Suppressor macrophage treated with lipopolysaccharide for 4 hours (primary cell): ENCODE data around the gene PVR.
A peak's percentile ranks its signal among the peaks of the same experiment; 100 is the strongest.
"Not testable (repeated sequence)": the region's sequence is repeated elsewhere in the genome, so short reads cannot be mapped to it uniquely, and the experiment has no call there.

ENCODE experiments used
- DNase-seq: peaks from one replicate; pipeline ENCODE4 v3.0.0-alpha.2; 2020

The PVR gene

GRCh38 chr19:44646049-44646416 lies 2.3 kb downstream of the PVR start:
- no peak for DNase-seq

DNA sequence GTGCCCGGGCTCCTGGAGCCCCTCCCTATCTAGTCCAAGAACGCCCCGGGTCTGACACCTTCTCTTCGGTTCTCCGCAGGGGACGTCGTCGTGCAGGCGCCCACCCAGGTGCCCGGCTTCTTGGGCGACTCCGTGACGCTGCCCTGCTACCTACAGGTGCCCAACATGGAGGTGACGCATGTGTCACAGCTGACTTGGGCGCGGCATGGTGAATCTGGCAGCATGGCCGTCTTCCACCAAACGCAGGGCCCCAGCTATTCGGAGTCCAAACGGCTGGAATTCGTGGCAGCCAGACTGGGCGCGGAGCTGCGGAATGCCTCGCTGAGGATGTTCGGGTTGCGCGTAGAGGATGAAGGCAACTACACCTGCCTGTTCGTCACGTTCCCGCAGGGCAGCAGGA lies 3.4 kb downstream of the PVR start:
- DNase-seq, result no peak

- DNase-seq, result peak; percentile 86
These were observed 5.0 kb downstream of the PVR start for GRCh38 chr19:44648631-44649251.

GRCh38 chr19:44649578-44650145 lies 6.0 kb downstream of the PVR start:
- no peak for DNase-seq

DNA sequence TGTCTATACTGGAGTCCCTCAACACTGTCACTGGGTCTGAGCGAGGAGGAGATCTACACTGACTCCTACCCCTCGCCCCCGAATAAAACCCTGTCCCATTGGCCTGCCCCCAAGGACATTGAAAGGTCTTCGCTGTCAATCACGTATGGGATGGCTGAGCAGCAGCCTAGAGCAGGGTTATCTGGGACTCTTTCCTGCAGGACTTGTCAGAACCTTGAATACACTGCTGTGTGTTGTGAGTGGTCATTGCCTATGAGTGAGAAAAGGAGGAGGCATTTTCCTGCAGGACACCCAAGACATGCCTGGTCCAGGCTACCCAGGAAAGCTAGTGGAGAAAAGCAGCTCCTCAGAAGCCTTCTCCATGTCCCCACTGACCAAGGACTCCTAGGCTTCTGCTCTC lies 9.6 kb downstream of the PVR start:
- DNase-seq, result no peak

DNA sequence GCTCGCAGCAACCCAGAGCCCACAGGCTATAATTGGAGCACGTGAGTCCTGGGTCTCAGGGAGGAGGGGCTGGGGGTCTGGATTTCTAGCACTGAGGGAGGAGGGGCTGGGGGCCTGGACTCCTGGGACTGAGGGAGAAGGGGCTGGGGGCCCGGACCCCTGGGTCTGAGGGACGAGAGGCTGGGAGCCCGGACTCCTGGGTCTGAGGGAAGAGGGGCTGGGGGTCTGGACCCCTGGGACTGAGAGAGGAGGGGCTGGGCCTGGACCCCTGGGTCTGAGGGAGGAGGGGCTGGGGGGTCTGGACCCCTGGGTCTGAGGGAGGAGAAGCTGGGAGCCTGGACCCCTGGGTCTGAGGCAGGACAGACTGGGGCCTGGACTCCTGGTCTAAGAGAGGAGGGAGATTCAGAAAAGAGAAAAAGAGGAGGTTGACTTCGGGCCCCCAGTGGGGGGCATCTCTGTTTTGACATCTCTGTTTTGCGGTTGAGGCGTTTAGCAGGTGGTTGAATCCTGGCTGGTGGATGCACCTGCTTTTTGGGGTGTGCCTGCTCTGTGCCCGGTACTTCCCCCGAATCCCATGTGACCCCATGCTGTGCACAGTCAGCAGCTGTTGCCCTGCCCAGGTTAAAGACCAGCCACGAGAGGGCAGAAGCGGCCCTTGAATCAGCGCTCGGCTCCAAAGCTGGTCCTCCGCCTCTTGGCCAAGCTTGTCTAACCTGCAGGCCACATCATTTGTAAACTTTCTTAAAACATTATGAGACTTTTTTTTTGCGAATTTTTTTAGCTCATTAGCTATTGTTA lies 10.5 kb downstream of the PVR start:
- peak; percentile 83 for DNase-seq

DNA sequence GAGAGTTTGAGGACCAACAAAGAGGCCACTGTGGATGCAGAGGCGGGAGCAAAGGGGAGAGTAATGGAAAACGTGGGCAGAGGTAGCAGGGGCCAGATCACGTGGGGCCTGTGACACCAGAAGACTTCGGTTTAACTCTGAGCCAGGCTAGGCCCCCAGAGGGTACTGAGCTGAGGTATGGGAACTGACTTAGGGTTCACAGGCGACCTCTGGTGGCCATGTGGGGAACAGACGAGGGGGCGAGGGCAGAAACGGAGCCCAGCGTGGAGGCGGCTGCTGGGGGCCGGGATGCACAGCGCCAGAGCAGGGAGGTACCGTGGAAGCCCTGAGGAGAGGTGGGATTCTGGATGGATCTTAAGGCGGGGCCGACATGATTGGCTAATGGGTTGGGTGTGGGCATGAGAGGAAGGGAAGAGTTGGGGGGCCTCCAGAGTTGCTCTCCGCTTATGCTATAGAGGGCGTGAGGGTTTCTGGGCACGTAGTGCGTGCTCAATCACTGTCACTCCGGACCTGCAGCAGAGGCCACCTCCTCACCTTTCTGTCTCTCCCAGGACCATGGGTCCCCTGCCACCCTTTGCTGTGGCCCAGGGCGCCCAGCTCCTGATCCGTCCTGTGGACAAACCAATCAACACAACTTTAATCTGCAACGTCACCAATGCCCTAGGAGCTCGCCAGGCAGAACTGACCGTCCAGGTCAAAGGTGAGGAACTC lies 13.7 kb downstream of the PVR start:
- DNase-seq, result peak; percentile 79

DNA sequence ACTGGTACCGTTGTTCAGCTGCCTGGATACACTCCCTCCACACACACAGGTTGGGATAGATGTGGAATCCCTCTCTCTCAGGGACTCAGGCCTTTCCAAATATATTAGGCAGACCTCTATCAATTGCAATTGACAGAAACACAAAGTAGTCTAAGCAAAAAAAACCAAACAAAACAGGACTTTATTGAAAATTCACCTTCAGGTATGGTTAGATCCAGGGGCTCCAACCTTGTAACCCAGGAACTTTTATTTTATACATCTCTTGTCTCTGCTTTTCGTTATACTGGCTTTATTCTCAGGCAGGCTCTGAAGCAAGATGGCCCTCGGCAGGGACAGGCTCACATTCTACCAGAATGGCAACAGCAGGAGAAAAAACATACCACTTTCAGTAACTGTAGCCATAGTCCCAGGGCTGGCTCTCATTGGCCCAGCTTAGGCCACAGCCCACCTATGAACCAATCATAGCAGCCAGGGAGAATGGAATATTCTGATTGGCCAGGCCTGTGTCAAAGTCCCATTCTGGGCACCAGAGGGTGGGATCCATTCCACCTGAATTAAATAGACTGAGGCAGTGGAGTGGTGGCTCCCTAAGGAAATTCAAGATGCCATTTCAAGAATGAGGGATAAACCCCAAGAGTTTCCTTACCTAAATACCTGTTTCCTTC lies 14.5 kb downstream of the PVR start:
- no peak for DNase-seq

GRCh38 chr19:44660081-44660480 lies 16.4 kb downstream of the PVR start:
- no peak for DNase-seq

- no peak for DNase-seq
These were observed 17.5 kb downstream of the PVR start for GRCh38 chr19:44661205-44661604.

DNA sequence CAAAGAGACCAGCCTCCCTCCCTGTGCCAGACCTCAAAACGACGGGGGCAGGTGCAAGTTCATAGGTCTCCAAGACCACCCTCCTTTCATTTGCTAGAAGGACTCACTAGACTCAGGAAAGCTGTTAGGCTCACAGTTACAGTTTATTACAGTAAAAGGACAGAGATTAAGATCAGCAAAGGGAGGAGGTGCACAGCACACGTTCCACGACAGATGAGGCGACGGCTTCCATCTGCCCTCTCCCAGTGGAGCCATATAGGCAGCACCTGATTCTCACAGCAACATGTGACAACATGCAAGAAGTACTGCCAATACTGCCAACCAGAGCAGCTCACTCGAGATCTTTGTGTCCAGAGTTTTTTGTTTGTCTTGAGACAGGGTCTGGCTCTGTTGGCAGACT lies 18.2 kb downstream of the PVR start:
- DNase-seq, result no peak

GRCh38 chr19:44662691-44663385 lies 19.1 kb downstream of the PVR start:
- no peak for DNase-seq

- DNase-seq, result no peak
These were observed 20.3 kb downstream of the PVR start for GRCh38 chr19:44663996-44664395.

GRCh38 chr19:44664976-44665375 lies 21.3 kb downstream of the PVR start:
- no peak for DNase-seq

DNA sequence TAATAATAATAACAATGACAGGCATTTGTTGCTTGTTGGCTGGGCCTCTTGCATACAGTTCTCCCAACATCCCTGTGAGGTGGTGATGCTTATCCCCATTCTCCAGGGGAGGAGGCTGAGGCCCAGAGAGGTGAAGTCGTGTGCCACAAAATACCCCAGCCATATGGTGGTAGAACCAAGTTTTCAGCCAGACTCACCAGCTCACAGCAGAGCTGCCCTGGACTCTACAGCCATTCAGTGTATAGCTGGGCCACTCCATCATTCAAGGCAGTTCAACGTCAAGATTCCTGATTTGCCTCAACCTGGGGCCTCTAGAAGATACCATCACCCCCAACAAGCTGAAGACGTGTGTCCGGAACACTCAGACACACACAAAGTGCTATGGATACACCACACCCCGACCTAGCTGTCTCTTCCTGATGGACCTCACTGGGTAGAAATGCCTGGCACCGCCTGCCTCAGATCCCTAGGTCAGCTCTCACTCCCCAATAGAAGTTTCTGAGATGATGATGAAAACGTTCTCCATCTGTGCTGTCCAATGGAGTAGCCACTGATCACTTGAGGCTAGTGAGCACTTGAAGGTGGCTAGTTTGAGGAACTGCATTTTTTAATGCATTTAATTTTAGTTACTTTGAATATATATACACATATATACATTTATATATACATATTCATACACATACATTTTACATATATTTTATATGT lies 23.3 kb downstream of the PVR start:
- DNase-seq, result no peak

DNA sequence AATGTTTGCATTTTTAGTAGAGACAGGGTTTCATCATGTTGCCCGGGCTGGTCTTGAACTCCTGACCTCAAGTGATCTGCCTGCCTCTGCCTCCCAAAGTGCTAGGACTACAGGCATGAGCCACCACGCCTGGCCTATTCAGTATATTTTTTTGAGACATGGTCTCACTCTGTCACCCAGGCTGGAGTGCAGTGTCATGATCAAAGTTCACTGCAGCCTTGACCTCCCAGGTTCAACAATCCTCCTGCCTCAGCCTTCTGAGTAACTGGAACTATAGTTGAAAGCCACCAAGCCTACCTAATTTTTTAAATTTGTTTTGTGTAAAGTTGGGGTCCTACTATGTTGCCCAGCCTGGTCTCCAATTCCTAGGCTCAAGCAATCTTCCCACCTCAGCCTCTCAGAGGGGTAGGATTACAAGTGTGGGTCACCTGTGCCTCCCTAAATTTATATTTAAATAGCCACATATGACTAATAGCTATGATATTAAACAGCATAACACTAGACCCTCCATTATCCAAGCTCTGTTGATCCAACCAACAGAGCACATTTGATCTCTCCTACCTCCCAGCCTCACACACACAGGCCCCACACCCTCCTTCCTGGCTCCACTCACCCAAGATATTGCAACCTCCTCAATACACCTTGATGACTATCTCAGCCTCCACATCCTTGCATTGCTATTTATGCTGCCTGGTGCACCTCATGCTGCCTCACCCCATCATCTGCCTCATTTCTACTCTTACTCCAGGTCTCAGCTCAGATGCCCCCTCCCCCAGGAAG lies 25.5 kb downstream of the PVR start:
- DNase-seq, result no peak

GRCh38 chr19:44670027-44670426 lies 26.3 kb downstream of the PVR start:
- DNase-seq, result not testable (repeated sequence)

DNA sequence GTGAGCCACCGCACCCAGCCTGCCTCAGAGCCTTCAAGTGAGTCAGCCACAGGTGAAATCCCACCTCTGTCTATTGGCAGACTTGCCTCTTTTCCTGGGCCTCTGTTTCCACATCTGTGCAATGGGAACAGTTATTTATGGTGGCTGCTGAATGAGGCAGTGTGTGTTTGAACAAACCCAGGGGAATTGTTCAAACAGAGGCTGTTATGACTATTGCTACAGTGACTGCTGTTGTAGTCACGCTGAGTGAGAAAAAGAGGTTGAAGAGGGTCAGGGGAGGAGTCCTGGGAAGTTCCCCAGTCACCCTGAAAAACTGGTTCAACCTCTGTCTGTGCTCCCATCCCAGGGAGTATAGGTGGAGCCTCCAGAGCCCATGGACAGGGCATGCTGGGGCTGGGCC lies 27.7 kb downstream of the PVR start, which contains the start of gene CEACAM19:
Gene CEACAM19 (plus strand): TSS at position 83 of the 400 bp plus-strand sequence. CDS start 450 bp downstream, outside the sequence.
- no peak for DNase-seq

DNA sequence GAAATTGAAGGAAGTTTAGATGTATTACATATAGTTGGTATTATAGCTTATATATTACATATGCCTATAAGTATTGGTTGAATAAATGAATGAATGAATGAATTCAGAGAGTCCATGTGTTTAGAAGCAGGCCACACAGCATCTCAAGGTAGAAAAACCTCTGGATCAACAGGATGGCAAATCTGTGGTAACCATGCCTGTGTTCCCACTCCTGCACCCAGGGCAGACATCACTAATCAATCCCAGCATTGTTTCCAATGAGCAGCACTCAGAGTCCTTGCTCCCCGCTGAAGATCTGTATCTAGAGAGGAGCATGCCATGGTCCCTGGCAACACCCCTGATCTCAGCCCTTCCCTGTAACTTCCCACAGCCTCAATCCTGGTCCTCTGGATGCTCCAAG lies 28.5 kb downstream of the PVR start:
- DNase-seq, result no peak

DNA sequence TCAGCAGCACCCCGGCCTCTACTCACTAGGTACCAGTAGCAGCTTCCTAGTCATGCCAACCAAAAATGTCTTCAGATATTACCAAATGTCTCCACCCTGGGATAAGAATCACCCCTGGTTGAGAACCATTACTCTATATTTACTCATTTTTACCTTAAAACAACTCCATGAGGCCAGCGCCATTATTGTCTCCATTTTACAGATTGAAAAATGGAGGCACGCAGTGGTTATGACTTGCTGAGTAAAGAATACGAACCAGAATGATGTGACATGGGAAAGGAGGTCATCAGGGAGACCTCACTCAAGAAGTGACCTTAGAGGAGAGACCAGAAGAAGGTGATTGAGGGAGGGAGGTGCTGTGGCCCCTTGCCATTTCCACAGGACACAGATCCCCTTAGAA lies 29.8 kb downstream of the PVR start:
- no peak for DNase-seq

- DNase-seq, result no peak
These were observed 31.8 kb downstream of the PVR start for GRCh38 chr19:44675521-44675920.
